GM12874 (cell line): ENCODE measurements around the gene FBXO10.

Experiments used
- CTCF ChIP-seq: IDR thresholded peaks from 2 replicates; pipeline ENCODE4 v1.5.1; 2011; ENCODE audit warnings: low read depth, mild to moderate bottlenecking, control low read depth, low read length, moderate library complexity; ENCODE audit not compliant: insufficient read depth

The FBXO10 gene

GRCh38 chr9:37539634-37540033 is 36.5 kb downstream of the FBXO10 start:
- no peak for TF ChIP-seq CTCF

GRCh38 chr9:37538099-37538498 is 38.1 kb downstream of the FBXO10 start:
- TF ChIP-seq CTCF = no peak

- TF ChIP-seq CTCF = no peak
These were observed 41.3 kb downstream of the FBXO10 start for GRCh38 chr9:37534901-37535300.

- no peak for TF ChIP-seq CTCF
These were observed 41.8 kb downstream of the FBXO10 start for GRCh38 chr9:37534412-37534811.

GRCh38 chr9:37531699-37532098 is 44.5 kb downstream of the FBXO10 start:
- no peak for TF ChIP-seq CTCF

GRCh38 chr9:37528652-37529471 is 47.3 kb downstream of the FBXO10 start:
- no peak for TF ChIP-seq CTCF

- TF ChIP-seq CTCF = no peak
These were observed 52.3 kb downstream of the FBXO10 start for GRCh38 chr9:37523916-37524315.

- TF ChIP-seq CTCF = no peak
These were observed 53.2 kb downstream of the FBXO10 start for GRCh38 chr9:37522971-37523370.
